ENCODE measurements around the gene OLFML2A.
A peak's percentile ranks its signal among the peaks of the same experiment; 100 is the strongest.

OLFML2A gene

GRCh38 chr9:124857533-124858162 is 80.7 kb downstream of the OLFML2A start:
- DNase-seq = no peak

- DNase-seq = no peak
These were observed 81.6 kb downstream of the OLFML2A start for GRCh38 chr9:124858330-124859046.

GRCh38 chr9:124859803-124860581 is 83.1 kb downstream of the OLFML2A start:
- no peak for DNase-seq

GRCh38 chr9:124860582-124861341 is 83.8 kb downstream of the OLFML2A start:
- no peak for DNase-seq

- DNase-seq = peak; percentile 89
These were observed 84.7 kb downstream of the OLFML2A start, which contains the start of the genes ARPC5L and RPL35 for GRCh38 chr9:124861342-124862229. TSS of gene ARPC5L (plus strand) at chr9:124862130. CDS start at chr9:124869291, 7,161 bp downstream. TSS of gene RPL35 (minus strand) at chr9:124861957. CDS start at chr9:124861912, 45 bp downstream.

GRCh38 chr9:124863371-124863871 is 86.5 kb downstream of the OLFML2A start:
- no peak for DNase-seq

All from NCI-H146 (cell line).